OCI-LY7 (cell line): ENCODE results near the gene TMEM86B.

ENCODE experiments used
- CTCF ChIP-seq: fragments of 200-600 bp; sonication (generic); conservative IDR thresholded peaks from 2 replicates; pipeline ENCODE4 v1.5.1; 2014; ENCODE audit warnings: mild to moderate bottlenecking, antibody characterized with exemption, low read length, moderate library complexity, mixed read lengths
- EZH2phosphoT487 ChIP-seq: fragments of 200-600 bp; sonication (generic); IDR thresholded peaks from 2 replicates; pipeline ENCODE4 v1.6.1; 2018; ENCODE audit warnings: low read depth, borderline replicate concordance, mild to moderate bottlenecking, mixed run types, antibody characterized with exemption, low read length, moderate library complexity, mixed read lengths

- TF ChIP-seq CTCF (no peak), EZH2phosphoT487 (no peak)
Observed at GRCh38 chr19:55256562-55257460, 28.2 kb upstream of the TMEM86B start.
